GM23338 (cell line): Measurements from ENCODE around the gene CYTL1. TPM values are rescaled to one million over a fixed set of nuclear protein-coding genes. Genes with fewer than 3 reads are reported as not detected.

Experiments used
- CREB1 ChIP-seq: fragments of 250-450 bp; sonication (Bioruptor Pico); IDR thresholded peaks from 2 replicates; pipeline ENCODE4 v1.5.0; 2020; ENCODE audit warnings: low read depth, mild to moderate bottlenecking, moderate library complexity
- ETS1 ChIP-seq: IDR thresholded peaks from 2 replicates; pipeline ENCODE4 v1.6.1; 2016; ENCODE audit warnings: antibody characterized with exemption
- NANOG ChIP-seq: IDR thresholded peaks from 2 replicates; pipeline ENCODE4 v1.6.1; 2016; ENCODE audit warnings: antibody characterized with exemption, borderline replicate concordance
- POLR2AphosphoS5 ChIP-seq: IDR thresholded peaks from 2 replicates; pipeline ENCODE4 v1.6.1; 2016; ENCODE audit warnings: antibody characterized with exemption, low read depth
- REST ChIP-seq: IDR thresholded peaks from one replicate; pipeline ENCODE4 v1.6.1; 2018; ENCODE audit warnings: antibody characterized with exemption; ENCODE audit not compliant: unreplicated experiment
- STAT1 ChIP-seq: IDR thresholded peaks from one replicate; pipeline ENCODE4 v1.6.1; 2016; ENCODE audit warnings: antibody characterized with exemption; ENCODE audit not compliant: unreplicated experiment
- ZNF462 ChIP-seq: fragments of 250-450 bp; sonication (Bioruptor Pico); IDR thresholded peaks from 2 replicates; pipeline ENCODE4 v1.5.0; 2020; ENCODE audit warnings: mild to moderate bottlenecking, moderate library complexity
- polyA plus RNA-seq: library from polyadenylated mRNA; unstranded; fragments of >200 nt; fragmentation: Nextera tagmentation; extraction: Ambion mirVana; gene quantifications from 2 replicates; pipeline ENCODE4 v1.2.1, GENCODE V29; 2016
- total RNA-seq: library from RNA; depleted of rRNA; stranded (reverse); fragments of >200 nt; shearing (Covaris generic); gene quantifications from 2 replicates; pipeline ENCODE4 v1.2.3, GENCODE V29; 2014

Gene CYTL1
- total and polyA plus RNA-seq, 2 experiments from 2014 or later: 12.6 to 17.6 TPM

GRCh38 chr4:5014007-5014682 is 5.1 kb downstream of the CYTL1 start (continued):
- TF ChIP-seq ZNF462 (CRISPR knock-in tag) (no peak), NANOG (no peak), REST (no peak), POLR2AphosphoS5 (no peak), ETS1 (no peak), STAT1 (no peak), CREB1 (CRISPR knock-in tag) (no peak)
